ENCODE results near the gene TEX29. TPM values are rescaled to one million over a fixed set of nuclear protein-coding genes. Genes with fewer than 3 reads are reported as not detected.

Gene TEX29
- total RNA-seq, 8 experiments from 2014 or later = 0.42 to 1.00 TPM; not detected in 6

DNA sequence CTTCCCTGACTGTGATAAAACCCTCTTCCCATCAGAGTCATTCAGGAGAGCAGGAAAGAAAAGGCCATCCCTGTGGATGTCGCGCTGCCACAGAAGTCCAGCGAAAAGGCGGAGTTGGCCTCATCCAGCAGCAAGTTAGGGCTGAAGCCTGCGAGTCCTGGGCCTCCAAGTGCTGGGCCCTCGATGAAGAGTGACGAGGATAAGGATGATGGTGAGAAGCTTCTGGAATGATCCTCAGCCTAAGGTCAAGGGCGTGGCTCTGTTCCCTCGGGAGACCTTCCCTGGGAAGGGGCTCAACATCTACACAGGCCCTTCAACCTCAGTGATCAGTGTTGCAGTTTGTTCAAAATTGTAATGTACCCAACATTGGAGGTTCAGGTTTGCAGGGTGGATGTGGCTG is 22.3 kb downstream of the TEX29 start:
- H3K4me1 ChIP-seq (replicated peaks in 1 of 2) = no peaks in the 10 kb centered on the region
- WGBS, 10 experiments = 88 to 100% (median 94%) methylated on average over 1 to 9 of the region's 9 CpGs; no CpG with 5 or more reads in 4 of the 10 experiments
- no peak for ATAC-seq (replicated peaks in 6 of 8)
- H3K4me3 ChIP-seq = no peak overlapping the region
- in situ Hi-C loops (cut with MboI; ENCODE audit: low pct_unique_long_range_greater_than_20kb in 2 of 9, low sequenced_read_pairs in 9 of 9, unreplicated experiment in 9 of 9) = no loop called here
- H3K27ac ChIP-seq = no peak overlapping the region

DNA sequence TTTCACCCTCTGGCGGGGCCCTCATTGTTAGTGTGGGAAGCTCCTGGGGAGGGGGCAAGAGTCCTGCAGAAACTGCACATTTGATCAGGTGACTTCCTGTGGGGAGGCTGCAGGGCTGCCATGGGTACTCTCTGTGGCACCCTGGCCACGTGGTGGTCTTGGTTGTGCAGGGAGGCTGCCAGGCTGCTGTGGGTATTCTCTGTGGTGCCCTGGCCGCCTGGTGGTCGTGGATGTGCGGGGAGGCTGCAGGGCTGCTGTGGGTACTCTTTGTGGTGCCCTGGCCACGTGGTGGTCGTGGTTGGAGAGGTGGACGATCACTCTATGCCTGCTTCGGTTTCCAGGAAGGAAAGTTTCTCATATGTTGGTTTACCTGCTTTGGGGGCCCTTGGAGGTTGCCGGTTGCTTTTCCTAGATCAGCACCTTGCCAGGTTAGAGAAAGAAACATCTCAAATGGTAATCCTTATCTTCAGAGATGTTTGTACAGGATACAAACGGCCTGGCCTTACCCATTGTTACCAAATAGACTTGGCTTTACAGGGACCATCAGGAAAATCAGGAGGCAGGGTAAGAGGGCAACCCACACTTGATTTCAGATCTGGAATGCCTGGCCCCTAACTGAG is 22.9 kb downstream of the TEX29 start:
- no peak for ATAC-seq (replicated peaks in 6 of 8)
- 0 to 79% (median 35%) methylated on average over 1 to 4 of the region's 11 CpGs; no CpG with 5 or more reads in 6 of the 10 experiments for WGBS, 10 experiments
- in situ Hi-C loops (cut with MboI; ENCODE audit: low pct_unique_long_range_greater_than_20kb in 2 of 9, low sequenced_read_pairs in 9 of 9, unreplicated experiment in 9 of 9) = no loop called here

DNA sequence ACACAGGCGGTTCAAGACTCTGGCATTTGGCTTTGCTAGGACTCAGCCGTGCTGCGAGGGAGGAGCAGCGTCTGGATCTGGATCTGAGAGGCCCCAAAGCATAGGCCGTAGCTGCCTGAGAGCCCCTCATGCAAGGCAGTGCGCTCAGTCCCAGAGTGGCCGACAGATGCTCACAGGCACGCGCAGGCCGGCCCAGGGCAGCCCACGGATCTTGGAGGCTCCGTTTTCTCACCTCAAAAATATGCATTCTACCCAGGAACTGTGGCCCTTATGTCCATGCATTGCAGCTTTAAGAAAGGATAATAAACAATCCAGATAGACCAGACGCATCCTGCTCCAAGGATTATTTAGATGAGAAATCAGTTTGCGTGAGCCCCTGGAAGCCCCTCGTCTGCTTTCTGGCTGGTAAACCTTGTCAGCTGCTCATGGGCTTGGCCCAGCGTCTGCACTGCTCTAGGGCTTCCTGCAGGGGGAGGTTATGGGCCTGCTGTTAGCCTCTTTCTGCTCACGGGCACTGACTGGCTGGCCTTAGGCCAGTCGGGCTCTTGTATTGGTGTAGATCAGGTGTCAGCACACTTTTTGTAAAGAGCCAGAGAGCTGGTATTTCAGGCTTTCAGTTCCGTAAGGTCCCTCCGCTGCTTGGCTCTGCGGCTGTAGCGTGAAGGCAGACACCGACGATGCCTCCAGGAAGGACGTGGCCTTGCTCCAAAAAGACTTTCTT is 24.2 kb downstream of the TEX29 start:
- WGBS, 10 experiments = 16 to 83% (median 71%) methylated on average over 2 to 6 of the region's 25 CpGs; no CpG with 5 or more reads in 6 of the 10 experiments
- ATAC-seq (replicated peaks in 6 of 8) = peak; percentile 44 to 95 (median 68)
- no peak overlapping the region for H3K27ac ChIP-seq
- no peaks in the 10 kb centered on the region for H3K4me1 ChIP-seq (replicated peaks in 1 of 2)
- no peak overlapping the region for H3K4me3 ChIP-seq
- in situ Hi-C loops (cut with MboI; ENCODE audit: low pct_unique_long_range_greater_than_20kb in 2 of 9, low sequenced_read_pairs in 9 of 9, unreplicated experiment in 9 of 9) = no loop called here

More for the DNA sequence above, 22.9 kb downstream of the TEX29 start:
- Histone ChIP-seq H3K4me3 (no peak overlapping the region), H3K4me1 (replicated peaks in 1 of 2) (no peaks in the 10 kb centered on the region), H3K27ac (no peak overlapping the region)

DNA sequence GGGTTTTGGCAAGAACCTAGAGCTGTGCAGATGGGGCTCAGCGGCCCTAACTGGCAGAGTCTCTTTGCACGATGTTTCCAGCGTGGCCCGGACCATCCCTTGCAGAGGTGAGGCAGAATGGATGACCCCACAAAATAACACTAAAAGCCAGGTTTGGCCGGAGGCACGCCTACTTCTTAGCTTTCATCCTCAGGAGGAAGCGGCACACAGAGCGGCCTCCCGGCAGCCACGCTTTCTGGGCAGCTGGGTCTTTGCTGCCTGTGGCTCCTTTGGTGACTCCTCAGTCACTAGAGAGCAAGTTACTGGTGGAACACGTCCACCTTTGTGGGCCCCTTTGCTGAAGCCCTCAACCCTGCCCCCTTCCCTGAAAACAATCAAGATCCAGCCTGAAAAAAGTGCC is 25.2 kb downstream of the TEX29 start:
- in situ Hi-C loops (cut with MboI; ENCODE audit: low pct_unique_long_range_greater_than_20kb in 2 of 9, low sequenced_read_pairs in 9 of 9, unreplicated experiment in 9 of 9) = no loop called here
- H3K27ac ChIP-seq = no peak overlapping the region
- H3K4me1 ChIP-seq (replicated peaks in 1 of 2) = no peaks in the 10 kb centered on the region
- no peak overlapping the region for H3K4me3 ChIP-seq
- WGBS, 10 experiments = 50 to 100% (median 85%) methylated on average over 1 to 4 of the region's 11 CpGs; no CpG with 5 or more reads in 1 of the 10 experiments
- ATAC-seq (replicated peaks in 6 of 8) = no peak

DNA sequence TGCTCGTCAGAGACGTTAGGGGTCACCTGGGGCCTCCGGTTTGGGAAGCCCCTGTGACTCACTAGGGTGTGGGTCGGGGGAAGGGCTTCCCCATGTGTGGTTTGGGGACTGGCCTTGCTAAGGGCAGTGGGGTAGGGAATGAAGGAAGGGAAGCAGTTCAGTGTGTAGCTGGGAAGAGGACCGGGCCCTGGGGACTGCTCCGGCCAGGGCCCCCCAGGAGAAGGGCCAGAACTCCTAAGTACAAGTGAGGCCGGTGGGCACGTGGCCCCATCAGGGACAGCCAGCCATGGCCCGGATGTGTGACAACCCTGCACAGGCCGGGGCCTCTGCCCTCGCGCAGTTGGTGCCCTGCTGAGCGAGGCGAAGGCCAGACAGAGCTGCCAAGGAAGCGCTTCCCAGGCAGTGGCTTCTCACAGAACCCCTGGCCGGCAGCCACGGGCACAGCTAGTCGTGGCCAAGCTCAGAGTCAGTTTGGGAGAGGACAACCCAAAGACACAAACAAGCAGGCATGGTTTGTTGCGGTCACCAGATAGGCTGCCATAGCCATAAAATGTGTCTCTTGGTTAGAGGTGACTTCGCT is 25.7 kb downstream of the TEX29 start:
- Histone ChIP-seq H3K4me1 (replicated peaks in 1 of 2) (no peaks in the 10 kb centered on the region), H3K27ac (no peak overlapping the region), H3K4me3 (no peak overlapping the region)
- 60 to 100% (median 95%) methylated on average over 1 to 7 of the region's 20 CpGs; no CpG with 5 or more reads in 4 of the 10 experiments for WGBS, 10 experiments
- in situ Hi-C loops (cut with MboI; ENCODE audit: low pct_unique_long_range_greater_than_20kb in 2 of 9, low sequenced_read_pairs in 9 of 9, unreplicated experiment in 9 of 9) = no loop called here
- ATAC-seq (replicated peaks in 6 of 8) = no peak

DNA sequence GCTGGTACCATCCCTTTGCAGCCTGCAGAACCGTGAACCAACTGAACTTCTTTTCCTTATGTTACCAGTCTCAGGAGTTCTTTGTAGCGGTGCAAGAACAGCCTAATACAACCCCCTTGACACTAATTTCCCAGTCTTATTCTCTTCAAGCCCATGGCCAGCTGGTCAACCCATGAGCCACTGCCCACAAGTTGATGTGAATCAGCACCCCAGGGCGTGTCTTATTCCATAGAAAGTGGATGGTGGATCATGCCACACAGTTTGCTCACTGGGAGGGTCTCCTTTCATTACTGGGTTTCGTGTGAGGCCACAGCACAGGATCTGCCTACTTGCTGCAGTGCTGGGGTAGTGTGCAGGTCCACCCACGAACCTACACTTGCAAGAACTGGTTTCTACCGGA is 27.0 kb downstream of the TEX29 start:
- WGBS, 10 experiments = 25 to 86% (median 80%) methylated on average over 1 to 5 of the region's 6 CpGs; no CpG with 5 or more reads in 3 of the 10 experiments
- Histone ChIP-seq H3K4me1 (replicated peaks in 1 of 2) (no peaks in the 10 kb centered on the region), H3K4me3 (no peak overlapping the region), H3K27ac (no peak overlapping the region)
- peak in 2 of 8 experiments; percentile 38 to 56 for ATAC-seq (replicated peaks in 6 of 8)
- in situ Hi-C loops (cut with MboI; ENCODE audit: low pct_unique_long_range_greater_than_20kb in 2 of 9, low sequenced_read_pairs in 9 of 9, unreplicated experiment in 9 of 9) = no loop called here

DNA sequence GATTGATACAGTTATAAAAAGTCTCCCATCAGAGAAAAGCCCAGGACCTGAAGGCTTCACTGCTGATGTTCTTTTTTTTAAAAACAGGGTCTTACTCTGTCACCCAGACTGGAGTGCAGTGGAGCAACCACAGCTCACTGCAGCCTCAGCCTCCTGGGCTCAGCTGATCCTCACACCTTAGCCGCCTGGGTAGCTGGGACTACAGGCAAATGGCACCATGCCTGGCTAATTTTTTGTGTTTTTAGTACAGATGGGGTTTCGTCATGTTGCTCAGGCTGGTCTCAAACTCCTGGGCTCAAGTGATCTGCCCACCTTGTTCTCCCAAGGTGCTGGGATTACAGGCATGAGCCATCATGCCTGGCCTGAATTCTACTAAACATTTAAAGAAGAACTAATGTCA is 33.1 kb downstream of the TEX29 start:
- Histone ChIP-seq H3K4me1 (replicated peaks in 1 of 2) (peaks cover 0 to 3% of the 10 kb centered on the region in 2 donors), H3K4me3 (no peak overlapping the region), H3K27ac (no peak overlapping the region)
- no peak for ATAC-seq (replicated peaks in 6 of 8)
- WGBS, 10 experiments = 0 to 100% (median 75%) methylated on average over 1 to 2 of the region's 2 CpGs; no CpG with 5 or more reads in 2 of the 10 experiments
- in situ Hi-C loops (cut with MboI; ENCODE audit: low pct_unique_long_range_greater_than_20kb in 2 of 9, low sequenced_read_pairs in 9 of 9, unreplicated experiment in 9 of 9) = no loop called here

DNA sequence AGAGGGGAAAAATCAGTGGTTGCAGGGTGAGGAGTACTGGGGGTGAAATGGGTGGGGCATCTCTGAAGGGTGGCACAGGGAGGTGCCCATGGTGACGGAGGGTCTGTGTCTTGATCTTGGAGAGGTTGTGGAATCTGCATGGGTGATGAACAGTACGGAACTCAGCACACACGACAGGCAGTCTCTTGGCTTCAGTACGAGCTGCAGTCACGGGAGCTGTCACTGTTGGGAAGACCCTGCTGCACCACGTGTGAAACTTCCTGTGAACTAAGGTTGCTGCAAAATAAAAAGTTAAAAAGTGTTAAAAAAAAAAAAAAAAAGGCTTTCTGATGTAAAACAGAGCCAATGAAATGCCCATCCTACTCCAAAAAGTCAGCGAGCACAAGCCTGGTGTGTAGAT is 34.3 kb downstream of the TEX29 start:
- in situ Hi-C loops (cut with MboI; ENCODE audit: low pct_unique_long_range_greater_than_20kb in 2 of 9, low sequenced_read_pairs in 9 of 9, unreplicated experiment in 9 of 9) = no loop called here
- Histone ChIP-seq H3K4me1 (replicated peaks in 1 of 2) (peaks cover 0 to 3% of the 10 kb centered on the region in 2 donors), H3K27ac (no peak overlapping the region), H3K4me3 (no peak overlapping the region)
- 3 to 100% (median 40%) methylated on average over 1 to 6 of the region's 7 CpGs; no CpG with 5 or more reads in 1 of the 10 experiments for WGBS, 10 experiments
- ATAC-seq (replicated peaks in 6 of 8) = no peak

DNA sequence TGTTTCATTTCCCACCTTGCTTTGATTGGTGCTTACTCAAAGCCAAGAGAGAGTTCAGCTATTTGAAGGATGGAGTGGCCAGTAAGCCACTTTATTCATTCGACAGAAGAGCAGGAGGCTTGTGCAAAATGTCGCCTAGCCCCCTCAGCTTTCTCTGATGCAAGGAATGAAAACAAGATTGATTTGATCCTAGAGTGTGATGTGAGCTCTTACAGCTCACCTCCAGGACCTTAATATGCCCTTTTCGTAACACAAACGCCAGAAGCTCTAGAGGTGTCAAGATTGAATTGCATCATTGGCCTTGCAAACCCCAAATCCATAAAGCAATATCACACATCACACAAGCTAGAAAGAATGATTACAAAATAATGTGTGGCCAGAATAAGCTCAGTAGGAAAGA is 36.4 kb downstream of the TEX29 start:
- peaks cover 0 to 3% of the 10 kb centered on the region in 2 donors for H3K4me1 ChIP-seq (replicated peaks in 1 of 2)
- peak in 2 of 8 experiments; percentile 45 to 71 for ATAC-seq (replicated peaks in 6 of 8)
- 9 to 71% (median 63%) methylated on average over 2 to 4 of the region's 4 CpGs; no CpG with 5 or more reads in 1 of the 10 experiments for WGBS, 10 experiments
- H3K4me3 ChIP-seq = no peak overlapping the region
- H3K27ac ChIP-seq = no peak overlapping the region
- in situ Hi-C loops (cut with MboI; ENCODE audit: low pct_unique_long_range_greater_than_20kb in 2 of 9, low sequenced_read_pairs in 9 of 9, unreplicated experiment in 9 of 9) = no loop called here

DNA sequence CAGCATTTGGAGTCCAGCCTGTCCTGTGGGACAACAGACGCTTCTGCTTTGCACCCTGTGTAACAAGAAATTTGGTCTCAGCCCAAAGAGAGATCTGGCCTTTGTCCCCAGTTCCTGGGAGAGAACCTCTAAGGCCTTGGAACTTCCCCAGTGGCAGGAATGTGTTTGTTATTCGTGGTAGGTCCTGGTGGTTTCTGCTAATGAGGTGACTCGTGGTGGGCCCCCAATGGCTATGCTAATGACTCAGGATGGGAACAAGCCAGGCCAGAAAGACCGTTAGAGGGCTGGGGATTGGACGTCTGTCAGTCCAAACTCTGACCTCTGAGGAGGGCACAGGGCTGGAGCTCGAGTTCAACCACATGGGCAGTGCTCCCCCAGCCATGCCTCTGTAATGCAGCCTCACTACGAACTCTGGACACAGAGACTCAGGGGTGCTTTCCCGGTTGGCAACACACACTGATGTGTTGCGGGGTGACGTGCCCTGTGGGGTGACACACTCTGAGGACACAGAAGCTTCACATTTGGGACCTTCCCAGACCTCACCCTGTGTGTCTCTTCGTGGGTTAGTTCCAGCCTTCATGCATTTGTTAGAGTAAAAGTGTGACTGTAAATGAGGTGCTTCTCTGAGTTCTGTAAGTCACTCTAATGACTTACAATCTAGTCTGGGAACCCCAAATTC is 38.9 kb downstream of the TEX29 start:
- Histone ChIP-seq H3K4me3 (no peak overlapping the region), H3K27ac (no peak overlapping the region), H3K4me1 (replicated peaks in 1 of 2) (peaks cover 0 to 3% of the 10 kb centered on the region in 2 donors)
- 0 to 80% (median 25%) methylated on average over 1 to 4 of the region's 11 CpGs; no CpG with 5 or more reads in 3 of the 10 experiments for WGBS, 10 experiments
- in situ Hi-C loops (cut with MboI; ENCODE audit: low pct_unique_long_range_greater_than_20kb in 2 of 9, low sequenced_read_pairs in 9 of 9, unreplicated experiment in 9 of 9) = no loop called here
- ATAC-seq (replicated peaks in 6 of 8) = no peak

DNA sequence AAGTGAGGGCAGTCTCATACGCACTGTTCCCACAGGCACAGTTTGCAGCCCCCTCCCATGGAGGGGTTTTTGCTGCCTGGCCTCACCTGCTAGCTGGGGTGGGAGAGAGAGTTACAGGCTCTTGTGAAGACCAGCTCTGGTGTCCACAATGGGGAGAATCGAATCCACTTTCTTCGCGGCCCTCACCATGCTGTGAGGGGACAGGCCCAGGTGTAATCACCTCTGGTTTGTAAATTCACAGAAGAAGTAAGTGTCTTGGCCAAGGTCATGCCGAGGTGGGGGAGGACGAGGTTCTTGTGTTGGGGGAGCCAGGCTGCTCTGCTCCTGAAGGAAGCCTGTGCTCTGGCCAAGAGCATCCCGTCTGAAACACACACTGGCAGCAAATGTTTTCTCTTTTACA is 39.5 kb downstream of the TEX29 start:
- WGBS, 10 experiments = 20 to 100% (median 67%) methylated on average over 1 to 6 of the region's 7 CpGs; no CpG with 5 or more reads in 4 of the 10 experiments
- Histone ChIP-seq H3K4me3 (no peak overlapping the region), H3K27ac (no peak overlapping the region), H3K4me1 (replicated peaks in 1 of 2) (peaks cover 0 to 3% of the 10 kb centered on the region in 2 donors)
- ATAC-seq (replicated peaks in 6 of 8) = no peak
- in situ Hi-C loops (cut with MboI; ENCODE audit: low pct_unique_long_range_greater_than_20kb in 2 of 9, low sequenced_read_pairs in 9 of 9, unreplicated experiment in 9 of 9) = no loop called here

DNA sequence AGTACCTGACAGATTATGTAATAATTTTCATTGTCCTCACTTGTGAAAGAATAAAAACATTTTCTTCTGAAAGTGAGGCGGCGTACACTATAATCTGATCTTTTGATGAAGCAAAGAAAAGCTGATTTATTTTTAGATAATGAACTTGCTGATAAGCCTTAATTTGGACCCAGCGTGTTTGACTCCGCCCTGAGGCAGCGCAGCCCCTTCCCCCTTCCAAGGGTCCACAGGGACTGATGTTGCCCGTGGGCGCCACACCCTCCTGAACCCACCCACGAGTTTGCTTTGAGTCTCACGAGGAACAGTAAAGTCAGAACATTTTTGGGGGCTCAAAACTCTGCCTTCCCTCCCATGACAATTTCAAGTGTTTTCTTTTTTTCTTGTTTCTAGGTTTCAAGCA is 40.0 kb downstream of the TEX29 start:
- no peak for ATAC-seq (replicated peaks in 6 of 8)
- WGBS, 10 experiments = 14 to 93% (median 84%) methylated on average over 2 to 9 of the region's 9 CpGs; no CpG with 5 or more reads in 2 of the 10 experiments
- in situ Hi-C loops (cut with MboI; ENCODE audit: low pct_unique_long_range_greater_than_20kb in 2 of 9, low sequenced_read_pairs in 9 of 9, unreplicated experiment in 9 of 9) = no loop called here
- Histone ChIP-seq H3K4me1 (replicated peaks in 1 of 2) (peaks cover 0 to 3% of the 10 kb centered on the region in 2 donors), H3K4me3 (no peak overlapping the region), H3K27ac (no peak overlapping the region)
